Superior temporal gyrus (tissue), 1 donor: ENCODE measurements around the gene EFCAB8.
"Not testable (repeated sequence)": the region's sequence is repeated elsewhere in the genome, so short reads cannot be mapped to it uniquely, and the experiment has no call there.

Experiments used
- DNase-seq: peaks from one replicate; pipeline ENCODE4 v3.0.0-alpha.2; 2016; ENCODE audit errors: extremely low spot score

EFCAB8 gene

DNA sequence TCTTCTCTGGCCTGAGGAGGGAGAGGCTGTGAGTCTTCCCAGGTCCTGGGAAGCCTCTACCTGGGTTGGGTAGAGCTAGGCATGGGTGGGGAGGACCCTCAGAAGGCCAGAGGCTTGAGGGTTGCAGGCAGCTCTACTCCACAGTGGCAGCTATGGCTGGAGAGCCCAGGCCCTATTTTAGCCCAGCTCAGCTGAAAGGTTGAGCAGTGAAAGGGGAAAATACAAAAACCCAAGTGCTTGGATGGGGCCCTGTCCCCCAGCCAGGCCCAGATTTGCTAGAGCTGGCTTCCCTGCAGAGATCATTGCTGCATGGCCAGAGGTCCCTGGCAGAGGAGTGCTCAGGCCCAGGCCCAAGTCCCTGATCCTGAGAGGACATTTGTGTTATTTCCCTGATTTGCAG lies 99.9 kb downstream of the EFCAB8 start:
- no peak for DNase-seq

DNA sequence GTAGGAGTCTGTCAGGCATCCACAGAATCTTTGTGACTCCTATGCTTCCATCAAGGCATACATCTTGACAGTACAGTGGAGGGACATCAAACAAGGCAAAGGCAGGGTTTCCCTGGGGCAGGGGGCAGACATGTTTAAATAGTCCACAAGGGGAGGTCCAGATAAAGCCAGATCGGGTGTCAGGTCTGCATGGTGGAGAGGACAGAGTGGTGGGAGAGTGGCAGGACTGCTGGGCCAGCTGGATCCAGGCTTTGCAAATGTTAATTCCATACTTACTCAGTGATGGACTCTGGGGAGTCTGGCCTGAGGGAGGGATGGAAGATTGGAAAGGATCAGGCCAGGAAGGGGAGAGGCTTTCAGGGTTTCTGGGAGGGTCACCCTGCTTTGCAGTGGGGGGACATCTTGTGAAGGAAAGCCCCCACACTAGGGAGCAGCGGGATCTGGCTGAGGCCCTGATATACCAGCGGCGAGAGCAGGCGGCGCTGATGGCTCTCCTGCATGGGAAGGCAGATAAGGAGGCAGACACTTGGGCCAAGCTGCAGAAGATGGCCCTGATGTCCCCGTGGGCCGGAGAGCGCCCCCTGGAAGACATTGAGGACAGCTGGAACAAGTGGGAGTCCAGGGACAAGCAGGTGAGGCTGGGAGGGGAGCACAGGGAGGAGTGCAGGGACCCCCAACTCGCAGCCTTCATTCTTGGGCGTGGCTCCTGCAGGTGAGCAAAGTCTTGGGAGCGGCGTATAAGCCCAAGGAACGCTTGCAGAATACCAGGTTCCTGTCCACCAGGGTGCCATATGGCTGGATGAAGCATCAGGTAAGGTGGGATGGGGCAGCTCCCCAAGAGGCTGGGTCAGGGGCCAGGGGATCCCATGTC lies 100.9 kb downstream of the EFCAB8 start:
- DNase-seq, result no peak

DNA sequence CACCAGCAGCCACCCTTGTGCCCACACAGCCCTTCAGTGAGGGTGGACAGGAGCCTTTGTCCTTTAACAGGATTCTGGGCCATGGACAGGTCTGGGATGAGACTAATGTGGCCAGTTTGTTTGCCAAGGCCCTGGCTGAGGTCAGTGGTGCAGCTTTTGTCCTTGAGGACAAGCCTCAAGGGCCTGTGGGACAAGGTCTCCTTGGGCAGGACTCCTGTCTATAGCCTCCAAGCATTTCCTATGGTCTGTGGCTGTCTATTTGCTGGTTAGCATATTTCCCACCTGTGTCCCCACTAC lies 101.4 kb downstream of the EFCAB8 start:
- no peak for DNase-seq

GRCh38 chr20:32960849-32961731 lies 102.4 kb downstream of the EFCAB8 start:
- DNase-seq, result no peak

DNA sequence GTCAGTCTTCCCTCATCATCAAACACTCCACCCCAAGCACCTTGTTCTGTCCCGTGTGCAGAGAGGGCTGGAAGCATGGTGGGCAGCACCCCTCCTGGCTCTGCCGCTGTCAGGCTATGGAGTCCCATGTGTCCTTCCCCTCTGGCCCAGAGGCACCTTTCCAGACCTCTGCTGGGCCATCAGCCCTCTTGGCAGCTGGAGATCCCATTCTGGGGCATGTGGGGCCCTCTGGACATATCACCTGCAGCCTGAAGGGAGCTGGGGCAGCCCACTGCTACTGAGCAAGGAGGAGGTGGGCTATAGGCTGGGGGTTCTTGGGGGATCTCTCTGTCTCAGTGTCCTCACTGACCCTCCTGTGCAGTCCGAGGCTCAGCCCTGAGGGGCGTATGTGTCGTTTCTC lies 103.3 kb downstream of the EFCAB8 start:
- DNase-seq, result no peak

DNA sequence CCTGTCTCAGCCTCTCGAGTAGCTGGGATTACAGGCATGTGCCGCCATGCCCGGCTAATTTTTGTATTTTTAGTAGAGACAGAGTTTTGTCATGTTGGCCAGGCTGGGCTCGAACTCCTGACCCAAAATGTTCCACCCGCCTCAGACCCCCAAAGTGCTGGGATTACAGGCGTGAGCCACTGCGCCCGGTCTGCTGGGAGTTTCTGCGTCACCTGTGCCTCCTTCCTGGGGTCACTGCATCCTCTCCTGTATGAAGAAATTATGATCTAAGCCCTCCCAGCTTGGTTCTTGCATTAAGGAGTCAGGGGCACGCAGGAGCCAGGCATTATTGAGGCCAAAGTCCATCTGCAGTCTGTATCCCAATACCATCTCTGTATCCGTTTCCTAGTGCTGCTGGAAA lies 103.9 kb downstream of the EFCAB8 start:
- not testable (repeated sequence) for DNase-seq

DNA sequence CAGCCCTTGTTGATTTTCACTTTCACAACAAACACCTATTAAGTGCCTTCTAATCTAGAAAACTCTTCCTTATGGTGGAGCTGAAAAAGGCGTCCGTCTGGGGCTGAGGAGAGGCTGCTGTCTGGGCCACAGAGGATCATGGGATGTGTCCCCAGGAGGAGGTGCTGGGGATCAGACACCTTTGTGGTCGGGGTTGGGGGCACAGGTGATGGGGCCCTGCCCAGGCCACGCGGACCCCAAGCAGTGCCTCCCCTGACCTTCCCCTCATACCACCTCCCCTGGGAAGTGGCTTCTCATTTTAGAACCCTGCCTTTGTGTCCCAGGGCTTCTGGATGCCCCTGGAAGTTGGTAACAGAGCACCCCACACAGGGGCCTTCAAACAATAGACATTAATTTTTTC lies 104.5 kb downstream of the EFCAB8 start:
- no peak for DNase-seq

GRCh38 chr20:32964575-32964974 lies 105.9 kb downstream of the EFCAB8 start:
- DNase-seq, result no peak

GRCh38 chr20:32965115-32965514 lies 106.4 kb downstream of the EFCAB8 start:
- no peak for DNase-seq

DNA sequence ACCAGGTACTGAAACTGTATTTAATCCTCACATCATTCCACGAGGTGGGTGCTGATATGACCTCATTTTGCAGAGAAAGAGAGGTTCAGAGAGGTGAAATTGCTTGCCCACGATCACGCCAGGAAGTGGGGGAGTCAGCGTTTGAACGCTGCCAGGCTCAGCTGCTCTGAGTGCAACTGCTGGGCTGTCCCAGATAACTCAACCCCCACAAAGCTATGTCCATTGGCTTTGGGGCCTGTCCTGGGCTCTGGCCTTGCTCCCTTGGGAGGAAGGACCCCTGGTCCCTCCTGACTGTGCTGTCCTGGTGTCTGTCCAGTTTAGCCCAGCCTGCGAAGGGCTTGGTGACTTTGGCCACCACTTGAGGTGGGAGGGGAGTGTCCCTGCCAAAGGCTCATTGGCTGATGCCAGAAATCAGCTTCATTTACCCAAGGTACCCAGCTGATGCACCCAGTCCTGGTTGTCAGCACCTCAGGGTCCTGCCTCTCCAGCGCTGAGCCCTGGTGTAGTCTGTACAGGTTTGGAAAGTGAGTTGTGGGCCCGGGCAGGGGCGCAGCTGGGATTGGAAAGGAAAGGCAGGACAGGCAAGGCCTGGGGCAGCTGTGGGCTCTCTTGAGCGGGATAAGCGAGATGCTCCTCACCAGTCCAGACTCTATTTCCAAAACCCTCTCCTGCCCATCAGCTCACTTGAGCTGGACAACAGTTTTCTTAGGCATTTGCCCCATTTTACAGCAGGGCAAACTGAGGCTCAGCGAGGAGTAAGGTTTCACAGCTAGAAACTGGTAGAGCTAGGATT lies 107.1 kb downstream of the EFCAB8 start:
- no peak for DNase-seq

- no peak for DNase-seq
Measured at GRCh38 chr20:32966382-32966781, 107.7 kb downstream of the EFCAB8 start.

- DNase-seq, result no peak
Measured at GRCh38 chr20:32966881-32967781, 108.4 kb downstream of the EFCAB8 start.

DNA sequence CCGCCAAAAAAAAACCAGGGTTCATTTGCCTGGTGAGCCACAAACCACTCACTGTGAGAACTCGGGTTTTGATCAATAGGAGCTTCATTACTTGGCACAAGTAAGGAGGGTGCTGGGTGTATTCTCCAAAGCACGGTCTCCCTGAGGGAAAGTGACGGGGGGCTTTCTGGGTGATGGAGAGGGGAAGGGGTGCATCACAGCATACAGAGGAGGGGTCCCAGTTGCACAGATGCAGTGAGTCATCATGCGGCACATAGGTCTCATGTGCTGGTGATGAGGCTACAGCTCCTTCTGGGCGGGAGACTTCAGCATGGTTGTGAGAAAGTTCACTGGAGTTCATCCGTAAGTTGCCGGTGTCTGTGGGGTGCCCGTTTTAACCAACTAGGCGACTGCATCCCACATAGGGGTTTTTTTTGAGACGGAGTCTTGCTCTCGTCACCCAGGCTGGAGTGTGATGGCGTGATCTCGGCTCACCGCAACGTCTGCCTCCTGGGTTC lies 109.3 kb downstream of the EFCAB8 start:
- no peak for DNase-seq

- no peak for DNase-seq
Measured at GRCh38 chr20:32968478-32969241, 109.9 kb downstream of the EFCAB8 start.

GRCh38 chr20:32969356-32970114 lies 110.8 kb downstream of the EFCAB8 start:
- DNase-seq, result no peak

- no peak for DNase-seq
Measured at GRCh38 chr20:32970115-32970972, 111.6 kb downstream of the EFCAB8 start.

DNA sequence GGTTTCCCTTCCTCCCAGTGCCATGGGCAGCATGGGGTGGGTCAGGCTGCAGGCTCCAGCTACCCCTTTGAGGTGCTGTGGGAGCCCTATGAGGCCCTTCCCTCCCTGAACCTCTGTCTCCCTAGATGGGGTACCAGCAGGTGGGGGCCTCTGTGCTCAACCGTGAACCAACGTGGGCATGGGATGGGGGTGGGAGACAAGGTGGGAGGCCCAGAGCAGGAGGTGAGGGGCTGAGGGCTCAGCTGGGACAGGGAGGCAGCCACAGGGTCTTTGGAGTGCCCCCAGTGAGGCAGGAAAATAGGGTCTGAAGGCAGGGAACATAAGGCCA lies 112.2 kb downstream of the EFCAB8 start:
- no peak for DNase-seq

DNA sequence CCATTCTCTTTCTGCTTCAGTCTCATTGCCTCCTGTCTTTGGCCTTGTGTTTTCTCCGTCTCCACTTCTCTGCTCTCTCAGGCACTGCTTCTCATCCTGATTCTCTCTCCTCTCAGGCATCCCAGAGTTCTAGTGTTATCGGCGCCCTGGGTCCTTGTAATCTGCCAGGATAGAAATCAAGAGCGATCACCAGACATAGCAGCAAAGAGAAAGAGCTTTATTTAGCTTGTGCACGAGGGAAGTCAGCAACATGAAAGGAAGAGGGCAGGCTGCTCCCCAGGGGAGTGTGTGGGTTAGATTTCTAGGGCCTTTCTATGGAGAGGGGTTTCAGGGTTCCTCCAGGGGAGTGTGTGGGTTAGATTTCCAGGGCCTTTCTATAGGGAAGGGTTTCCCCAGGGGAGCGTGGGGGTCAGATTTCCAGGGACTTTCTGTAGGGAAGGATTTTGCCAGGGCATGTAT lies 113.0 kb downstream of the EFCAB8 start:
- DNase-seq, result peak; percentile 44
